ENCODE results near the gene CYP19A1. TPM values are rescaled to one million over a fixed set of nuclear protein-coding genes. Genes with fewer than 3 reads are reported as not detected.

CYP19A1 gene
- total and polyA plus RNA-seq, 2 experiments from 2014 or later = 0.69 to 2.6 TPM

- Histone ChIP-seq H3K9me3 (ENCODE audit: low read depth) (no peaks in the 10 kb centered on the region), H3K36me3 (no peaks in the 10 kb centered on the region), H3K27ac (no peak overlapping the region), H3K4me3 (no peak overlapping the region), H3K4me1 (ENCODE audit: low read depth) (peaks cover 28% of the 10 kb centered on the region), H3K27me3 (no peaks in the 10 kb centered on the region)
- no peak for DNase-seq (ENCODE audit: low read depth in 1 of 2, low spot score in 1 of 2)
- TF ChIP-seq CTCF (IDR thresholded peaks at IDR 0.05; ENCODE audit: low read depth, low read length) = no peak
Observed at GRCh38 chr15:51180534-51180933, 157.9 kb downstream of the CYP19A1 start.

GRCh38 chr15:51180011-51180410 is 158.4 kb downstream of the CYP19A1 start:
- Histone ChIP-seq H3K9me3 (ENCODE audit: low read depth) (no peaks in the 10 kb centered on the region), H3K4me1 (ENCODE audit: low read depth) (peaks cover 23% of the 10 kb centered on the region), H3K27me3 (no peaks in the 10 kb centered on the region), H3K4me3 (no peak overlapping the region), H3K27ac (no peak overlapping the region), H3K36me3 (no peaks in the 10 kb centered on the region)
- DNase-seq (ENCODE audit: low read depth in 1 of 2, low spot score in 1 of 2) = no peak
- TF ChIP-seq CTCF (IDR thresholded peaks at IDR 0.05; ENCODE audit: low read depth, low read length) = no peak

GRCh38 chr15:51172193-51172592 is 166.2 kb downstream of the CYP19A1 start:
- peak in 1 of 2 donors; percentile 79 for DNase-seq (ENCODE audit: low read depth in 1 of 2, low spot score in 1 of 2)
- Histone ChIP-seq H3K9me3 (ENCODE audit: low read depth) (no peaks in the 10 kb centered on the region), H3K27me3 (no peaks in the 10 kb centered on the region), H3K27ac (no peak overlapping the region), H3K4me1 (ENCODE audit: low read depth) (peaks cover 10% of the 10 kb centered on the region), H3K4me3 (no peak overlapping the region), H3K36me3 (no peaks in the 10 kb centered on the region)
- TF ChIP-seq CTCF (IDR thresholded peaks at IDR 0.05; ENCODE audit: low read depth, low read length) = no peak

GRCh38 chr15:51171634-51171932 is 166.8 kb downstream of the CYP19A1 start:
- Histone ChIP-seq H3K27me3 (no peaks in the 10 kb centered on the region), H3K27ac (no peak overlapping the region), H3K4me3 (no peak overlapping the region), H3K36me3 (no peaks in the 10 kb centered on the region), H3K4me1 (ENCODE audit: low read depth) (peaks cover 10% of the 10 kb centered on the region), H3K9me3 (ENCODE audit: low read depth) (no peaks in the 10 kb centered on the region)
- TF ChIP-seq CTCF (IDR thresholded peaks at IDR 0.05; ENCODE audit: low read depth, low read length) = no peak
- DNase-seq (ENCODE audit: low read depth in 1 of 2, low spot score in 1 of 2) = no peak

- Histone ChIP-seq H3K27ac (peak overlapping the region; percentile 23), H3K9me3 (ENCODE audit: low read depth) (no peaks in the 10 kb centered on the region), H3K27me3 (no peaks in the 10 kb centered on the region), H3K4me3 (no peak overlapping the region), H3K4me1 (ENCODE audit: low read depth) (peaks cover 10% of the 10 kb centered on the region), H3K36me3 (no peaks in the 10 kb centered on the region)
- no peak for TF ChIP-seq CTCF (IDR thresholded peaks at IDR 0.05; ENCODE audit: low read depth, low read length)
- no peak for DNase-seq (ENCODE audit: low read depth in 1 of 2, low spot score in 1 of 2)
Observed at GRCh38 chr15:51170882-51171633, 167.3 kb downstream of the CYP19A1 start.

Data from cardiac muscle cell (in vitro differentiated cells and primary cell).